GM03348 (cell line): ENCODE data around the gene EOLA1.
"Not testable (repeated sequence)": the region's sequence is repeated elsewhere in the genome, so short reads cannot be mapped to it uniquely, and the experiment has no call there.

Experiments used
- DNase-seq: peaks from one replicate; pipeline ENCODE4 v3.0.0; 2012; ENCODE audit warnings: low spot score

Gene EOLA1

DNA sequence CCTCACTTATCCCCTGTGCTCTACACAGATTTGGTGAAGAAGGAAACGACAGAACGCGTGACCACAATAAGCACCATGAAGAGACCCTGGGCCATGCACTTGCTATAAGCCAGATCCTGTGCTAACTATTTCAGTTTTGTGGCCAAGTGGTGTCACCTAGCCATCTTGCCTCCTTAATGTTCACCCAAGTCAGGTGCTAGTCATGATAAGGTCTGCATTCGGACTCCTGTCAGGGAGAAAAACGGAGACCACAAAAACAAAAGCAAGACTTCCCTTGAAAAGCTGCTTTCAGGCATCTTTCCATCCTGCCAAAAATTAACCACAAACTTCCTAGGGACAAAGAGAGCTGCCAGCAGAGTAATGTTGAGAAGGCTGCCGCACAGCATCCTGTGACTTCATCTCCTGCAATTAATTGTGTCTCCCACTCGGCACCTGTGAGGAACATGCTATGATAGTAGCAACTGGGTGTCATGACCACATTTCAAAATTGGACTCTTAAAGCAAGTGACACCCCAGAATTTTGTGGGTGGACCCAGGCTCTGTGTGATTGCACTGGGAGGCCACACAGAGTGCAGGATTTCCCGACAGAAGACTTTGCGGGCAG, 26.9 kb upstream of the EOLA1 start:
- DNase-seq = no peak

- no peak for DNase-seq
These were observed 24.7 kb upstream of the EOLA1 start for GRCh38 chrX:149515954-149516602.

- DNase-seq = no peak
These were observed 24.2 kb upstream of the EOLA1 start for GRCh38 chrX:149516604-149517003.

DNA sequence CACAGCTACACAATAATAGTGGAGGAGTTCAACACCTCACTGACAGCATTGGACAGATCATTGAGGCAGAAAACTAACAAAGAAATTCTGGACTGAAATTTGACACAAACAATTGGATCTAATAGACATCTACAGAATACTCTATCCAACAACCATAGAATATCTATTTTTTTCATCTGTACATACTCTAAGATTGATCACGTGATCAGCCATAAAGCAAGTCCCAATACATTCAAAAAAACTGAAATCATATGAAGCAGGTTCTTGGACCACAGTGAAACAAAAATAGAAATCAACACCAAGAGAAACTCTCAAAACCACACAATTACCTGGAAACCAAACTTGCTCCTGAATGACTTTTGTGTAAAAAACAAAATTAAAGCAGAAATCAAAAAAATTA, 23.5 kb upstream of the EOLA1 start:
- DNase-seq = no peak

GRCh38 chrX:149518236-149518635, 22.6 kb upstream of the EOLA1 start:
- DNase-seq = no peak

GRCh38 chrX:149520636-149521277, 20.1 kb upstream of the EOLA1 start:
- not testable (repeated sequence) for DNase-seq

DNA sequence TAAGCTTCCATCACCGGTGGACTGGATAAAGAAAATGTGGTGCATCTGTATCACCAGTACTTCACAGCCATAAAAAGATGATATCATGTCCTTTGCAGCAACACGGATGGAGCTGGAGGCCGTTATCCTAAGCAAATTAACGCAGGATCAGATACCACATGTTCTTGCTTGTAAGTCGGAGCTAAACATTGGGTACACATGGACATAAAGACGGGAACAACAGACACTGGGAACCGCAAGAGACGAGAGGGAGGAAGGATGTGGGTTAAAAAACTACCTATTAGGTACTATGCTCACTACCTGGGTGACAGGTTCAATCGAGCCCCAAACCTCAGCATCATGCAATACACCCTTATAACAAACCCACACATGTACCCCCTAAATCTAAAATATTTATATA, 19.4 kb upstream of the EOLA1 start:
- DNase-seq = no peak

GRCh38 chrX:149522916-149523315, 17.9 kb upstream of the EOLA1 start:
- no peak for DNase-seq

- not testable (repeated sequence) for DNase-seq
These were observed 15.4 kb upstream of the EOLA1 start for GRCh38 chrX:149525389-149525788.

DNA sequence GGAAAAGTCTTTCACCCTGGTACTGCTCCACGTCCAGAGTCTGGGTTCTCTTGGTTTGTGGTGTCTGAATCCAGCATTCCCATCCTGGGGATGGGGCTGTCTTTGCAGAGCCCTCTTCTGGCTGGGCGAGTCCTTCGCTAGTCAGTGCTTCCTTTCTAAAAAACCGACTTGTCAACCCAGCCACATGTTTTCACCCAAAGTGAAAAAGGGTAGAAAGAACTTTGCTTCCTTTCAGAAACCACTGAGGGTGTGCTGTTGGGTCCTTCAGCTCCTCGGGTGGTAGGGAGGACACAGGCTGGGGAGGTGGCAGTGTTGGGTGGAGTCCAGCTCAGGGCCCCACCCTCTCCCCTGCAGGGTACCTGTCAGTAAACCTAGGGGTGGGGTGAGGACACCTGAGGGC, 14.9 kb upstream of the EOLA1 start:
- DNase-seq = not testable (repeated sequence)

- not testable (repeated sequence) for DNase-seq
These were observed 14.3 kb upstream of the EOLA1 start for GRCh38 chrX:149526318-149527033.

GRCh38 chrX:149527705-149528104, 13.1 kb upstream of the EOLA1 start:
- DNase-seq = peak; percentile 19

DNA sequence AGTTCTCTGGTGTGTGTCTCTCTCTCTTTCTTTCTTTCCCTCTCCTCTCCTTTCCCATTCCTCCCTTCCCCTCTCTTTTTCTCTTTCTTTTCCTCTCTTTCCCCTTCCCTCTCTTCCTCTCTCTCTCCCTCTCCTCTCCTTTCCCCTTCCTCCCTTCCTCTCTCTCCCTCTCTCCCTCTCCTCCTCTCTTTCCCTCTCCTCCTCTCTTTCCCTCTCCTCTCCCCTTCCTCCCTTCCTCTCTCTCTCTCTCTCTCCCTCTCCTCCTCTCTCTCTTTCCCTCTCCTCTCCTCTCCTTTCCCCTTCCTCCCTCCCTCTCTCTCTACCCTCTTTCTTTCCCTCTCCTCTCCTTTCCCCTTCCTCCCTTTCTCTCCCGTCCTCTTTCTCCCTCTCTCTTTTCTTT, 12.4 kb upstream of the EOLA1 start:
- no peak for DNase-seq

GRCh38 chrX:149531599-149531998, 9.2 kb upstream of the EOLA1 start:
- no peak for DNase-seq

DNA sequence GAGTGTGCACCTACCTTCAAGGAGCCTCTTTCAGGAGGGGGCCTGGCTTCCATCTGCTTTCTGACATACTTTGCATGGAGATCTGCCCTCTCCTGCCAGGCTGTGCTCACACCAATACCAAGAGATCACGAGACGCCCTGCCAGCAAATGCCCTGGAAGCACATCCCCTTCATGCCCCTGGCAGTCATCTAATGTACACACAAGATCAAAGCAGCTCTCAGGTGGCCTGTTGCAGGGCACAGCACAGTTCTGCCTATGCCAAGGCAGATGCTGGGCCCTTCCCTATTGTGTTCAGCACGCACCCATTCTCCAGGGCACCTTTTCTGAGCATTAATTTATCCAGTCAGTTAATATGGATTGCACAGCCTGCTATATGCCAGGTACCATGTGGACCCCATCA, 7.9 kb upstream of the EOLA1 start:
- DNase-seq = not testable (repeated sequence)

GRCh38 chrX:149533999-149534398, 6.8 kb upstream of the EOLA1 start:
- not testable (repeated sequence) for DNase-seq

- DNase-seq = not testable (repeated sequence)
These were observed 5.7 kb upstream of the EOLA1 start for GRCh38 chrX:149534926-149535602.

DNA sequence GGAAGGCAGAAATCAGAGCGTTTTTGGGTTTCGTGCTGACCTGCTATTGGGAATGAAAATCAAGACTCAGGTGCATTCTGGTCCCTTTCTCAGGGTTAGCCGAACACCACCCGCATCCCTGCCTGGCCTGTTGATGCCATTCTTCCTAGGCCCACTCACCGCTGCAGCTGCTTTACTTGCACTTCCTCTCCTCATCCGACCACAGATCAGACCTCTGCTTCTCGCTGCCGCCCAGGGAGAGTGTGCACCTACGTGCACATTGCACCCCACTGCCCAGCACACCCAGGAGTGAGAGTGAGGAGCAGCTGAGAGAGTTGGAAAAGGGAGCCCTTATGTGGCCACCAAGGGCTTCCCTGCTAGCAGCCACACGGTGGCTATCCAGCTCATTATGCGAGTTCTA, 3.3 kb upstream of the EOLA1 start:
- DNase-seq = not testable (repeated sequence)

- DNase-seq = peak; percentile 86
These were observed 1.3 kb upstream of the EOLA1 start for GRCh38 chrX:149539283-149540130.

DNA sequence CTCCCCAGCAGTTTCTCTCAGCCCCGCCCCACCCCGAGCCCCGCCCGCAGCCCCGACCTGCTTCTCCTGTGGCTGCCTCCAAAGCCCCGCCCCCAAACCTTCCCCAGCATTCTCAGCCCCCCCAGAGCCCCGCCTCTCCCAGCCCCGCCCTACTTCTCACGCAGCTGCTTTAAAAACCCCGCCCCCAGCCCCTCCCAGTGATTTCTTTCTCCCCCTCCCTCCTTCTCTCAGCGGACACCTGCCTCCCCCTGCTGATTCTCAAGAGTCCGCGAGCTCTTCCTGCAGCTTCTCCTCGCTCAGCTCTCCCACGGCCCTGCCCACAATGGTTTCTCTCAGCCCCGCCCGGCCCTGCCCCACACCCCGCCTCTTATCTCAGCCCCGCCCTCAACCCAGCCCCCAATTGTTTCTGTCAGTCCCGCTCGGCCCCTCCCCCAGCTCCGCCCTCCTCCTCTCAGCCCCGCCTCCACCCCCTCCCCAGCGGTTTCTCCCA, 636 bp upstream of the EOLA1 start:
- DNase-seq = peak; percentile 93

GRCh38 chrX:149541521-149542047, 772 bp downstream of the EOLA1 start:
- peak; percentile 9 for DNase-seq
